K562 (cell line): ENCODE results near the gene SERPINE3. TPM values are rescaled to one million over a fixed set of nuclear protein-coding genes. Genes with fewer than 3 reads are reported as not detected.

Experiments used
- ATAC-seq: fragments of 200-7000 bp; cut with Tn5 transposase; 3 replicates; pipeline ENCODE4 v1.9.1; 2020; ENCODE audit warnings: moderate library complexity
- BruUV-seq: library from RNA; stranded (reverse); fragments of 400-500 nt; replicated peaks from 2 replicates; lab custom pipeline; 2021; lab: Mats Ljungman, UMichigan
- CTCF ChIA-PET: fragments of 300-600 bp; formaldehyde crosslinking; extraction: SDS; loops from one replicate; lab custom pipeline; 2021; ENCODE audit warnings: low intra/inter-chr PET ratio; lab: Yijun Ruan, JAX
- POLR2A ChIA-PET: fragments of 300-600, 350-650 bp; sonication (Branson Sonifier 250); formaldehyde crosslinking; extraction: SDS; loops from one replicate; lab custom pipeline; 2021; ENCODE audit warnings: antibody characterized with exemption, inconsistent platforms; lab: Yijun Ruan, JAX
- DNase-seq, 4 experiments: peaks; one replicate each; pipeline versions ENCODE4 v3.0.0 to v3.0.0-alpha.2; 2011 to 2018; ENCODE audit warnings: low spot score in 3 of 4, mixed read lengths in 3 of 4; ENCODE audit errors: extremely low read depth in 1 of 4
- FAIRE-seq: peaks from 2 replicates; lab custom pipeline; 2011; peaks lifted over from hg19 to GRCh38; lab: Jason Lieb, UNC
- H2AFZ ChIP-seq: 2 replicates; pipeline ENCODE4 v1.6.0; 2011; ENCODE audit warnings: low read depth, low read length, control low read depth, inconsistent platforms
- H3K27ac ChIP-seq: fragments of 200-600 bp; 3 replicates; pipeline ENCODE4 v1.8.0; 2011; ENCODE audit warnings: low read depth, mild to moderate bottlenecking, control low read depth, inconsistent platforms, low read length, moderate library complexity, mixed read lengths; ENCODE audit errors: extremely low read depth
- H3K27me3 ChIP-seq, 2 experiments: fragments of 300-600 bp in 1 of 2; 2 replicates in 1 of 2; 3 replicates in 1 of 2; pipeline versions ENCODE4 v1.6.0 to v1.8.0; 2011; ENCODE audit warnings: inconsistent platforms in 2 of 2, low read length in 2 of 2, mild to moderate bottlenecking in 1 of 2, mixed read lengths in 1 of 2, moderate library complexity in 1 of 2; ENCODE audit not compliant: control insufficient read depth in 2 of 2, insufficient read depth in 2 of 2
- H3K36me3 ChIP-seq: fragments of 300-600 bp; 3 replicates; pipeline ENCODE4 v1.8.0; 2011; ENCODE audit warnings: mild to moderate bottlenecking, low read length, inconsistent platforms; ENCODE audit not compliant: control insufficient read depth, insufficient read depth
- H3K4me1 ChIP-seq, 2 experiments: fragments of 200-600 bp in 1 of 2; replicated peaks in 1 of 2; 2 replicates in 1 of 2; 3 replicates in 1 of 2; pipeline versions ENCODE4 v1.5.1 to v1.8.0; 2011; ENCODE audit warnings: inconsistent platforms in 2 of 2, low read length in 2 of 2, mild to moderate bottlenecking in 1 of 2, mixed read lengths in 1 of 2, moderate library complexity in 1 of 2; ENCODE audit not compliant: control insufficient read depth in 2 of 2, insufficient read depth in 2 of 2
- H3K4me2 ChIP-seq: 2 replicates; pipeline ENCODE4 v1.6.1; 2011; ENCODE audit warnings: low read length, control low read depth, inconsistent platforms, mixed read lengths; ENCODE audit not compliant: insufficient read depth
- H3K4me3 ChIP-seq: fragments of 200-600 bp; sonication (generic), shearing (Covaris generic); 2 replicates; pipeline ENCODE4 v1.5.1; 2016; ENCODE audit warnings: control low read depth, inconsistent platforms
- H3K79me2 ChIP-seq: fragments of 200-600 bp; 3 replicates; pipeline ENCODE4 v1.8.0; 2011; ENCODE audit warnings: low read length, inconsistent platforms; ENCODE audit not compliant: control insufficient read depth, insufficient read depth
- H3K9ac ChIP-seq, 2 experiments: 2 replicates each; pipeline versions ENCODE4 v1.6.0 to v1.6.1; 2011; ENCODE audit warnings: low read depth in 2 of 2, low read length in 2 of 2, control low read depth in 1 of 2, inconsistent platforms in 1 of 2, mild to moderate bottlenecking in 1 of 2, mixed read lengths in 1 of 2; ENCODE audit not compliant: insufficient read depth in 1 of 2
- H3K9me1 ChIP-seq: one replicate; pipeline ENCODE4 v1.6.0; 2011; ENCODE audit warnings: inconsistent platforms, mild to moderate bottlenecking, low read length, moderate library complexity; ENCODE audit not compliant: control insufficient read depth, insufficient read depth
- H3K9me3 ChIP-seq: replicated peaks from 2 replicates; pipeline ENCODE4 v1.5.1; 2011; ENCODE audit warnings: low read depth, low read length, inconsistent platforms; ENCODE audit not compliant: control insufficient read depth, insufficient read depth
- H4K20me1 ChIP-seq: replicated peaks from 2 replicates; pipeline ENCODE4 v1.6.1; 2011; ENCODE audit warnings: low read length, inconsistent platforms, mixed read lengths; ENCODE audit not compliant: control insufficient read depth, insufficient read depth
- BHLHE40 ChIP-seq: IDR thresholded peaks from 2 replicates; pipeline ENCODE4 v1.6.1; 2011; ENCODE audit warnings: low read length, improper control_type of control experiment
- CCAR2 ChIP-seq: fragments of 200-400 bp; formaldehyde crosslinking; IDR thresholded peaks from 2 replicates; pipeline ENCODE4 v1.6.1; 2017; ENCODE audit warnings: mild to moderate bottlenecking, low read depth, low read length
- CHD2 ChIP-seq: IDR thresholded peaks from 2 replicates; pipeline ENCODE4 v1.6.1; 2011; ENCODE audit warnings: low read depth, low read length
- CREM ChIP-seq: IDR thresholded peaks from 2 replicates; pipeline ENCODE4 v1.6.1; 2014; ENCODE audit warnings: antibody characterized with exemption, low read depth
- E2F6 ChIP-seq, 2 experiments: IDR thresholded peaks; 2 replicates each; pipeline ENCODE4 v1.6.1; 2011; ENCODE audit warnings: borderline replicate concordance in 1 of 2, control low read depth in 1 of 2, low read depth in 1 of 2, low read length in 1 of 2, mild to moderate bottlenecking in 1 of 2, mixed read lengths in 1 of 2, moderate library complexity in 1 of 2; ENCODE audit not compliant: insufficient read depth in 1 of 2, insufficient read length in 1 of 2, poor library complexity in 1 of 2, severe bottlenecking in 1 of 2; ENCODE audit errors: extremely low read depth in 1 of 2
- ETS2 ChIP-seq: IDR thresholded peaks from 2 replicates; pipeline ENCODE4 v1.6.1; 2016; ENCODE audit warnings: borderline replicate concordance, missing genetic modification characterization, mild to moderate bottlenecking, moderate library complexity, missing compliant biosample characterization; ENCODE audit not compliant: poor library complexity, severe bottlenecking
- HEY1 ChIP-seq: fragments of 250-450 bp; sonication (Bioruptor Pico); IDR thresholded peaks from 2 replicates; pipeline ENCODE4 v1.5.0; 2020; ENCODE audit warnings: mild to moderate bottlenecking, moderate library complexity, borderline replicate concordance
- NFRKB ChIP-seq: fragments of 450-650 bp; IDR thresholded peaks from 2 replicates; pipeline ENCODE4 v1.6.1; 2016; ENCODE audit warnings: low read depth
- PRMT5 ChIP-seq: sonication (generic); formaldehyde crosslinking; IDR thresholded peaks from 2 replicates; pipeline ENCODE4 v1.5.0; 2020; ENCODE audit warnings: missing genetic modification reagents
- ZC3H4 ChIP-seq: sonication (generic); formaldehyde crosslinking; IDR thresholded peaks from 2 replicates; pipeline ENCODE4 v1.9.0; 2021; ENCODE audit warnings: missing genetic modification reagents, borderline replicate concordance
- ZNF23 ChIP-seq: fragments of 250-450 bp; sonication (Bioruptor Pico); IDR thresholded peaks from 2 replicates; pipeline ENCODE4 v1.4.0; 2020; ENCODE audit warnings: mild to moderate bottlenecking
- WGBS: fragments of 100-300 bp; shearing (Covaris generic); methylation state at CpG from one replicate; pipeline ENCODE4 v1.1.6; 2016; ENCODE audit warnings: low coverage, mixed read lengths; ENCODE audit not compliant: insufficient coverage; ENCODE audit errors: missing lambda C conversion rate; 5-methylcytosine and 5-hydroxymethylcytosine counted together
- in situ Hi-C: fragments of 300-500 bp; cut with MboI; formaldehyde crosslinking; loops from 4 replicates; pipeline ENCODE4 v1.15.0; 2018; ENCODE audit warnings: inconsistent platforms, mixed read lengths
- intact Hi-C: fragments of 100-400 bp; cut with micrococcal nuclease; formaldehyde crosslinking; loops from 2 replicates; pipeline ENCODE4 v1.14.2; 2022
- polyA plus RNA-seq, 8 experiments: library from polyadenylated mRNA; depleted of rRNA in 4 of 8; stranded (reverse) in 5 of 8; unstranded in 3 of 8; fragments of >200 nt; fragmentation: Nextera tagmentation in 2 of 8; fragmentation: Illumina TruSeq in 1 of 8; extraction: Ambion mirVana in 2 of 8; extraction: Trizol in 1 of 8; gene quantifications; 2 replicates each; pipeline versions ENCODE4 v1.2.1 to v1.2.3, GENCODE V29; 2011 to 2014; ENCODE audit warnings: inconsistent platforms in 1 of 8, missing spikeins in 1 of 8
- total RNA-seq, 7 experiments: library from RNA; depleted of rRNA in 6 of 7; stranded (reverse); fragments of >200 nt in 6 of 7; fragmentation: Illumina TruSeq in 2 of 7; extraction: Trizol in 2 of 7; gene quantifications; 2 replicates each; pipeline versions ENCODE4 v1.2.1 to v1.2.3, GENCODE V29; 2011 to 2021; ENCODE audit warnings: low replicate concordance in 1 of 7

Gene SERPINE3
- total and polyA plus RNA-seq, 9 of the 15 experiments (the other 6 are each of a cell fraction or from before 2014, with no cell fraction given) = not detected

DNA sequence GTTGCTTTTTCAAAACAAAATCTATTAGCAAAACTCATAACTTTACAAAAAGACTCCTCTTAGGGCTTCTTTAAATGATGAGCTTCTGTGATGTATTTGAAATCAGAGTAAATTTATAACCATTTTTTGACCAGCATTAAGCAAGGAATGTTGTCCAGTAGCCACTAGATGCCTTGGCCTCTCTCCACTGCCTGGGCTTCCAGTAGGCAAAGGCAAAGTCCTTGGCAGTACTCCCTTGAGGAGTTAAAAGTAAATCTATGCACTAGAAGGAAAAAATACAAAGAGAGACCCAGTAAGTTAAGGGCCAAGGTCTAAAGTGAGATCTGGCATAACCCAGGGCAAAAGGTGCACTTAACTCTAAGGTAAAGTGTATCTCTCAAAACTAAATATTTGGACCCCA is 9.5 kb downstream of the SERPINE3 start:
- intact Hi-C loops = no loop called here
- CTCF ChIA-PET = no interaction called here
- POLR2A ChIA-PET = no interaction called here

GRCh38 chr13:51355217-51355616 is 15.7 kb downstream of the SERPINE3 start:
- CTCF ChIA-PET = no interaction called here
- intact Hi-C loops = no loop called here
- Histone ChIP-seq H3K4me3 (no peak overlapping the region), H3K27me3 (no peaks in the 10 kb centered on the region), H4K20me1 (no peaks in the 10 kb centered on the region), H3K27ac (no peak overlapping the region), H2AFZ (no peak overlapping the region), H3K9me3 (no peaks in the 10 kb centered on the region), H3K9ac (no peak overlapping the region), H3K9me1 (no peaks in the 10 kb centered on the region), H3K36me3 (no peaks in the 10 kb centered on the region), H3K79me2 (no peaks in the 10 kb centered on the region), H3K4me1 (no peaks in the 10 kb centered on the region), H3K4me2 (no peak overlapping the region)
- no TSS peak for BruUV-seq
- WGBS = 0% methylated on average over 2 of the region's 2 CpGs
- ATAC-seq = no peak
- in situ Hi-C loops = no loop called here
- POLR2A ChIA-PET = interaction anchor here (1.0 kb wide), 1 partner anchor 14 kb away, joined by 4 read pairs; no protein-coding TSS in a partner anchor
- no peak for DNase-seq
- TF ChIP-seq CCAR2 (no peak), ZNF23 (CRISPR knock-in tag) (no peak), BHLHE40 (no peak), CHD2 (no peak), E2F6 (IDR thresholded peaks at IDR 0.05; ENCODE audit: borderline replicate concordance in 1 of 2, extremely low read depth in 1 of 2, insufficient read depth in 1 of 2, insufficient read length in 1 of 2, low read depth in 1 of 2, low read length in 1 of 2, poor library complexity in 1 of 2, severe bottlenecking in 1 of 2) (no peak), HEY1 (CRISPR knock-in tag) (no peak), NFRKB (no peak)
- FAIRE-seq = no peak

More for the DNA sequence above, 9.5 kb downstream of the SERPINE3 start:
- in situ Hi-C loops = no loop called here
- no peak overlapping the region for H3K9ac ChIP-seq
- H3K9me1 ChIP-seq = no peaks in the 10 kb centered on the region
- no peaks in the 10 kb centered on the region for H3K4me1 ChIP-seq
- no peak overlapping the region for H2AFZ ChIP-seq
- FAIRE-seq = no peak
- H3K9me3 ChIP-seq = no peaks in the 10 kb centered on the region
- no peaks in the 10 kb centered on the region for H4K20me1 ChIP-seq
- TF ChIP-seq PRMT5 (CRISPR knock-in tag) (no peak), CREM (no peak), ETS2 (tag) (no peak), ZC3H4 (CRISPR knock-in tag) (no peak)
- TF ChIP-seq, all 486 proteins: peak for 0
- Histone ChIP-seq H3K27ac (no peak overlapping the region), H3K4me3 (no peak overlapping the region), H3K27me3 (peaks cover 0 to 23% of the 10 kb centered on the region in 2 experiments; a peak in 2 of 5 replicates), H3K4me2 (no peak overlapping the region), H3K36me3 (no peaks in the 10 kb centered on the region), H3K79me2 (no peaks in the 10 kb centered on the region)
- ATAC-seq = no peak
- BruUV-seq = no TSS peak
- no peak for DNase-seq
